Jurkat, Clone E6-1 (cell line): Measurements from ENCODE around the gene SND1.

ENCODE experiments used
- DNase-seq: peaks from one replicate; pipeline ENCODE4 v3.0.0-alpha.2; 2011; ENCODE audit warnings: low read depth, low spot score
- H3K4me3 ChIP-seq: 2 replicates; pipeline ENCODE4 v1.5.1; 2011; ENCODE audit warnings: mild to moderate bottlenecking, low read length, control low read depth, moderate library complexity

Gene SND1

GRCh38 chr7:128135515-128136214, 483.7 kb downstream of the SND1 start:
- DNase-seq, result peak; percentile 65
- peak overlapping the region; percentile 64 for H3K4me3 ChIP-seq

GRCh38 chr7:128136215-128136597, 484.2 kb downstream of the SND1 start:
- DNase-seq, result no peak
- peak overlapping the region; percentile 64 for H3K4me3 ChIP-seq

GRCh38 chr7:128137181-128137580, 485.2 kb downstream of the SND1 start:
- no peak overlapping the region for H3K4me3 ChIP-seq
- no peak for DNase-seq

GRCh38 chr7:128139406-128139805, 487.4 kb downstream of the SND1 start:
- no peak overlapping the region for H3K4me3 ChIP-seq
- no peak for DNase-seq

GRCh38 chr7:128141683-128142195, 489.7 kb downstream of the SND1 start:
- no peak overlapping the region for H3K4me3 ChIP-seq
- no peak for DNase-seq
